ENCODE data around the gene FBXO34.
"Not testable (repeated sequence)": the region's sequence is repeated elsewhere in the genome, so short reads cannot be mapped to it uniquely, and the experiment has no call there.

Gene FBXO34

DNA sequence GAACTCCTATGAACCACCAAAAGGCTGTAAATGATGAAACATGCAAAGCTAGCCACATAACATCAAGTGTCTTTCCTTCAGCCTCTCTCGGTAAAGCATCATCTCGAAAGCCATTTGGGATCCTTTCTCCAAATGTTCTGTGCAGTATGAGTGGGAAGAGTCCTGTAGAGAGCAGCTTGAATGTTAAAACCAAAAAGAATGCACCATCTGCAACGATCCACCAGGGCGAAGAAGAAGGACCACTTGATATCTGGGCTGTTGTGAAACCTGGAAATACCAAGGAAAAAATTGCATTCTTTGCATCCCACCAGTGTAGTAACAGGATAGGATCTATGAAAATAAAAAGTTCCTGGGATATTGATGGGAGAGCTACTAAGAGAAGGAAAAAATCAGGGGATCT is 79.2 kb downstream of the FBXO34 start:
- DNase-seq = no peak

DNA sequence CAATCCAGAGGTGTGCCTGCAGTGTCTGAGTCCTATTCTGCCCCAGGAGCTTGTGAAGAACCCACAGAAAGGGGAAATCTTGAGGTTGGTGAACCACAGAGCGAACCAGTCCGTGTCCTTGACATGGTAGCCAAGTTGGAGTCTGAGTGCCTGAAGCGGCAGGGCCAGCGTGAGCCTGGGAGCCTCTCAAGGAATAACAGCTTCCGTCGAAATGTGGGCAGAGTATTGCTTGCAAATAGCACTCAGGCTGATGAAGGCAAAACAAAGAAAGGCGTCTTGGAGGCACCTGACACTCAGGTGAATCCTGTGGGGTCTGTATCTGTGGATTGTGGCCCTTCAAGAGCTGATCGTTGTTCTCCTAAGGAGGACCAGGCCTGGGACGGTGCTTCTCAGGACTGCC is 79.9 kb downstream of the FBXO34 start:
- DNase-seq = no peak

DNA sequence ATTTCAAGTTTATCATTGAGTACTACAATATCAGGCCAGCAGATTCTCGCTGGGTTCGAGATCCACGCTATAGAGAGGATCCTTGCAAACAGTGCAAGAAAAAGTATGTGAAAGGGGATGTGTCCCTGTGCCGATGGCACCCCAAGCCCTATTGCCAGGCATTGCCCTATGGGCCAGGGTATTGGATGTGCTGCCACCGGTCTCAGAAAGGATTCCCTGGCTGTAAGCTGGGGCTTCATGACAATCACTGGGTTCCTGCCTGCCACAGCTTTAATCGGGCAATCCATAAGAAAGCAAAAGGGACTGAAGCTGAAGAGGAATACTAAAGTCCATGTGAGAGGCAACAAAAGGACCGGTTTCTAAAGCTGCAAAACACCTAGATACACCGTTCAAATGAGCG is 81.0 kb downstream of the FBXO34 start:
- DNase-seq = no peak

DNA sequence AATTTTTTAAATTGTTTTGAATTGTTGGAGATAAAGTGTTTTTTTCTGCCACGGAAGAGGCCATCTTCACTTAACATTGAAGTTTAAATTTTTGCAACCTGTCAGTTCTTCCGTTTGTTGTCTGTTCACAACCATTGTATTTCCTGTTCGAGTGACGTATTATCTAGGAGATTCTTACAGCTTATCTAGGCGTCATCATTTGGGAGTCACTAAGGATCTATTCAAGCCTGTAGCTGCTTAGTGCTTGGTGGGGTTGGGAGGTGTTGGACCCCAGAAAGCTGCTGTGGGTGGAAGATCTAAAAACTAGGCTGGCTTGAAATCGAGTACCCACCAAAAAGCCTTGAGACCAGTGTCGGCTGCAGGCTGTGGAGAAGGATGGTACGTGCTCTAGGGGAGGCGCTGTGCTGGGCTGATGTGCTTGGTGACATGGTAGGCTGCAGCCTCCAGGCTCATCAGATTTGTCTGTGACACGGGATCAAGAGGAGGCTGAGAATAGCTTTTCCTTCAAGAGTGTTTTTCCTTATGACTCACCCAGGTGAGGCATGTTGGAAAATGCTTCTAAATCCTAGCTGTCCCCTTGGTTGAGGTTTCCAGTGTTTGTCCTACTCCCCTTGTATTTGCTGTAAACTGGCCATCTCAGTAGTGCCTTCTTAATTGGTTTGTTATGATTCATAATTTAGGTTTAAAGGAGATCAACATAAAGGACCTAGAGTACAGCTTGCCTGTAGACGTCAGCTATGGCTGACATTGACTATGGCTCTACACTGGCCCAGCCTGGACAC is 82.7 kb downstream of the FBXO34 start:
- peak in 4 of 6 experiments; percentile 8 to 70 (median 26) for DNase-seq

DNA sequence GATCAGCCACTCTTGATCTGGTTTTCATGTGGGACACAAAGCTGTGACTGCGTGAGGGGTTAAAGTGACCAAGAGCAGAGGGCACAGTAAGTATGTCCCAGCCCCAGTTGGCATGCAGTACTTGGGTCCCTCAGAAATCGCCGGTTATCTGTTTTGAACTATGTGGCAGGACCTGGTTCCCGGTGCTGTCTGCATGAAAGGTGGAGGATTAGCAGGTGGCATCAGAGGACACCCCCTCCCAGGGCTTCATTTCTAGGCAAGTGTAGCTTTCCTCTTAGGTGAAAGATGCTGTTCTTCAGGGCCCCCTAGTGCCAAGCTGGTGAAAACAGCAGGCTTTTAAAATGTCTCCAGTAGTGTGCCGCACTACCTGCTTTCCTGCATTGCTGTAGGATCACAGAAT is 83.3 kb downstream of the FBXO34 start:
- DNase-seq = peak; percentile 38 to 79 (median 60)

DNA sequence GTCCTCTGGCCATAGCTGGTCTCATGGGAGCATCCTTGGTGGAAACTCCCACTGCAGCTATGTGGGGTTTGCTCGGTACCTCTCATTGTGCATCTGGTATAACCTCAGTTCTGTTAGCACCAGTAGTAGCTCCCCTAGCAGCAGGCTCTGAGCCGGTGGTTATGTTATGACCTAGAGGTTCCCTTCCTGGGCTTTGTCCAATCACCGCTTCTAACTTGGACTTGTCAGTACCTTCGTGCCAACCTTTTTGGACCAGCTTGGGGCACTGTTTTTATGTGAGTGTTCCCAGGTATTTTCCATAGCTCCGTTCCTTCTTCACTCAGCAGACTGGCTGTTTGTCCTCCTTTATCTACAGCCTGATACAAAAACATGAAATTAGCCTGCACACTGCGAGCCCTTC is 84.7 kb downstream of the FBXO34 start:
- DNase-seq = no peak

DNA sequence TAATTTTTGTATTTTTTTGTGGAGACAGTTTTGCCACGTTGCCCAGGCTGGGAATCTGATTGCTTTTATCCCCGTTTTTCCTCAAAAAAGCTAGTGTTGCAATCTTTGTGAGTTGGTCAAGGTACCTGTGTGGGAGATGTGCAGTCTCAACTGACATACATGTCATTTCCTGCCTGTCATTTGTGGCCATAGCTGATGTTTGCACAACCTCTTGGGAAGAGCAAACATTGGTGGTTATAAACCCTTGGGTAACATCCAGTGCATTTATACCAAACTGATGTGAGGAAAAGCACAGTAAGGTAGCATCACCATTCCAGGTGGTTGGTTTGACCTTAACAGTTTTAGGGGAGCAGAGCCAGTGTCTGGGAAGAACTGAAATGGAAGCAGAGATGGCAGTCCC is 85.7 kb downstream of the FBXO34 start:
- no peak for DNase-seq

DNA sequence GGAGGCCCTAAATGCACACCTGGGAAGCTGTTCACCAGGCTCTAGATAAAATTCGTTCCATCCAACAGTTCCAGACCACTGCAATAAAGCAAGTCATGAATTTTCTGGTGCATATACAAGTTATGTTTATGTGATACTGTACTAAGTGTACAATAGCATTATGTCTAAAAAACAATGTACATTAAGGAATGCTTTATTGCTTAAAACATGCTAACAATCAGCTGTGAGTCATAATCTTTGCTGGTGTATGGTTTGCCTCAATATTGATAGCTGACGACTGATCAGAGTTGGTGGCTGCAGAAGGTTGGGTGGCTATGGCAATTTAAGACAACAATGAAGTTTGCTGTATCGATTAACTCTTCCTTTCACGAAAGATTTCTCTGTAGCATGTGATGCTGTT is 88.1 kb downstream of the FBXO34 start:
- DNase-seq = no peak

DNA sequence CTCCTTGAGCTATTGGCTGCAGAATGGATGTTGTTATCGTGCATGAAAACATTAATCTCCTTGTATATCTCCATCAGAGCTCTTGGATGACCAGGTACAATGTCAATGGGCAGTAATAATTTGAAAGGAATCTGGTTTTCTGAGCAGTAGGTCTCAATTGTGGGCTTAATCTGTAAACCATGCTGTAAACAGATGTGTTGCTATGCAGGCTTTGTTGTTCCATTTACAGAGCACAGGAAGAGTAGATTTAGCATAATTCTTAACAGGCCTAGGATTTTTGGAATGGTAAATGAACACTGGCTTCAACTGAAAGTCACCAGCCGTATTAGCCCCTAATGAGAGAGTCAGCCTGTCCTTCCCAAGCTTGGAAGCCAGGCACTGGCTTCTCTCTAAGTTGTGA is 90.0 kb downstream of the FBXO34 start:
- no peak for DNase-seq

DNA sequence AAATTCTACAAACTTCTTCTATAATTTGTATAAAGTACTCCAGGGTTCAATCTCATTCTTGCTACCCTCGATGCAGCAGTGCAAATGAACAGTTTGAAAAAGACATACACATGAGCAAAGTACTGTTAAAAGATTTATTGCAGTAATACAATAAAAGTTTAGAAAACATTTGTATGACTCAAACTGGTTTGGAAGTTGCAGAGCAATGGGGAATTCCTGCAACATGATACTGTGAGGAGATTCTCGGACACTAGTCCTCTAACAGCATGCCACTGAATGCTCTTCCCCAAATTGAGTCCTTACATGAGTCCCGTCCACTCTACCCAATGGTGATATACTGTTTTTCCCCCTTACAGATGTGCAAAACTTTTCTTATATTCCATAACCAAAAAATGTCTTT is 95.0 kb downstream of the FBXO34 start:
- no peak for DNase-seq

DNA sequence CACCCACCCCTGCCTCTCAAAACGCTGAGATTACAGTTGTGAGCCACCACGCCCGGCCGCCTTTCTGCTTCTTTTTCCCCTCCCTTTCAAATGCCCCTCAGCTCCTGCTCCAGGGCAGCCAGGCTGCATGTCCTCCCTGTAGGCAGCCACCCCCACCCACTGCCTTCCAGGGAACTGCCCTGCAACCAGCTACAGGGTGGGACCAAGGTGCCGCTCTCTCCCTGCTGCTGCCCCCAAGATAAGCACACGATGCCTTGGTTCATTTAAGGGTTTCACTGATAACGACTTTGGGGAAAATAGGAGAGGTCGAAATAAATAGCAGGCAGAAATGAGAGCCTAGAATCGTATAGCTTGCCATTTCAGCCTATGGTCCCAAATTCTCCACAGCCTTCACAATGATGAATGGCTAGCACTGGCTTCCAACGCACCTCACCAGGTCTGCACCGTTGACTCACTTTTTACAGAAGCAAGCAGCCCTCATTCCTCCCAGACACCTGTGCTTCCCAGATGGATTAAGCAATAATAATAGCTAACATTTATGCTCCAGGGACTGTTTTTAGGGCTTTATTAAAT is 99.7 kb downstream of the FBXO34 start:
- DNase-seq = no peak

DNA sequence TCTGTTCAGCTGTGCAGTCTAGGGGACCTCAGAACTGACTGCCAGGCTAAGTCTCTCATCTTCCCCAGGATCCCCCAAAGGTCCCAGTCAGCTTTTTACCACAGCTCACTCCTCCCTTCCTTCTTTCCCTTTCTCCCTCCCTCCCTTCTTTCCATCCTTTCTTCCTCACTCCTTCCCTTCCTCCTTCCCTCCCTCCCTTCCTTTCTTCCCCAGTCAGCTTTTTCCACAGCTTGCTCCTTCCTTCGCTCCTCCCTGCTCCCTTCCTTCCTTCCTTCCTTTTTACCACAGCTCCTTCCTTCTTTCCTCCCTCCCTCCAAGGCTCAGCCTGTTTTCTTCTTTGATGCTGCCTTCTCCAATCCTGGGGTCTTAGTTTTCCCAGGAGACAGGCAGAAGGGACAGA is 101.2 kb downstream of the FBXO34 start:
- DNase-seq = no peak

DNA sequence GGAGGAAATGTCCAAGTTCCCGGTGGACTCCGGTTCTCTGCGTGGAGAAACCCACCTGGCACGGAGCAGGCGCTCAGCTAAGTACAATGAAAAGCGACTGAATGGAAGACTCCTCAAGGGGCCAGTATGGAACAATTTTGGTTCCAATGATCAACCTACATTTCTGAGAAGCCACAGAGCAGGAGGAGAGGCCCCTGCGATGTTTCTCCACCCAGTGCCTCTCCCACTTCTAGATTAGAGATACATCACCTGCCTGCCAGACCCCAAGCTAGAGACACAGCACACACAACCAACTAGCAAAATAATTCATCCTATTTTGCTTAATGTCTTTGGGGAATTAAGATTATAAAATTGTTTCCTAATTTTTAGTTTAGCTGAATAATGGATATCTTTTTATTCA is 101.6 kb downstream of the FBXO34 start:
- no peak for DNase-seq

DNA sequence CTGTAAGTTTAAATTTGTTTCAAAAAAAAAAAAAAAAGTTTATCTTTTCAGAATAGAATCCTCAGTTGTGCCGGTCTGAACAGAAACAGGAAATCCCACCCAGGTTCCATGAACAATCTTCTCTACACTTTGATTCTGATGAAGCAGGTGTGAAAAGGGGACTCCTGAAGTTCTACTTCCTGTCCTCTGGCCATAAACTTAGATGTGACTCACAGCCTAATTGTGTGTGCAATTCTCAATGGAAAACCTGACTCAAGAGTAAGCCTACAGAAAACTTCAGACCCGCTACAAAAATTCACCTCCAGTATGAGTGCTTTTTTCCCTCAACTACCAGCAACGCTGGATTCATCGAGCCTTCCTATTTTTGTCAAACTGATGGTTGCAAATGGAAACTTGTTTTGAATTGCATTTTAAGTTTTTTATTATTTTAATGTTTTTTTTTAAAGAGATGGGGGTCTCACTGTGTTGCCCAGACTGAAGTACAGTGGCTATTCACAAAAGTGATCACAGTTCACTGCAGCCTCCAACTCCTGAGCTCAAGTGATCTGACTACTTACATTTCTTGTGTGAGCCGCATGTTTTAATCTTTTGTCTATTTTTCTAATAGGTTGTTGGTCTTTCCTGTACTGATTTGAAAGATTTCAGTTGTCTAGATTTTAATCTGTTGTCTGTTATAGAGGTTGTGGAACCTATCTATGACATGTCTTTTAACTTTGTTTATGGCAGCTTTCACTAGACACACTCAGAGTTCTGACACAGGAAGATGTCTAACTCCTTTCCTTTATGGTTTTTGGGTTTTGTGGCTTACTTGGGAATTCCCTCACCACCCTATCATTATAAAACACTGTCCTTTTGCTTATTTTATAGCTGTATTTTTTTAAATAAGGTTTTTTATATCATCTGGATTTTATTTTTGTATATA is 102.8 kb downstream of the FBXO34 start:
- peak in 3 of 6 experiments; percentile 45 to 62 (median 48) for DNase-seq

DNA sequence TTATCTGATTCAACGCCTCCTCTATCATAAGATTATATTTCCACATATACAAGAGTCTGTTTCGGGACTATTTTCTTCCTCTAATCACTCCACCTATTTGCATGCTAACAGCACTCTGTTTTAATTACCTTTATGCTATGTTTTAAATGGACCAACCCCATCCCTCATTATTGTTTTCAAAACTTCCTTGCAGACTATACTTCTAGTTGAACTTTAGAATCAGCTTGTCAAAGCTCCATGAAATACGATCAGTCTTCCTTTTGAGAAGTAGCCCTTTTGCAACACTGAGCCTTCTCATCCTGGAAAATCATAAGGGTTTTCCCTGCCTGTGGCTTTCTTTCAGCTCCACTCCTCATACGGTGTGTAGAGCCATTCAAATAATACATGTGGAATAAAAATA is 103.5 kb downstream of the FBXO34 start:
- no peak for DNase-seq

DNA sequence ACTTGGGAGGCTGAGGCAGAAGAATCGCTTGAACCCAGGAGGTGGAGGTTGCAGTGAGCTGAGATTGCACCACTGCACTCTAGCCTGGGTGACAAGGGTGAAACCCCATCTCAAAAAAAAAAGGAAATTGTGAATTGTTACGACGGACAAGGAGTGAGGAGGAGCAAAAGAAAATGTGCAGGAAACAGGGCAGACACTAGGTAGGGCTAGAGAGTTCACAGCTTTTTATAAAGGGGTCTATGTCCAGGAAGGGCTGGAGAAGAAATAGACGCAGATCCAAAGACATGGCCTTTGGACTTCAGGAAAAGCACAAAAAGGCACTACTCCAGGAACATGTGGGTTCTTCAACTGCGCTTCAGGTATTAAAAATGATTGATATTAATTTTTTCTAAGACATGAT is 106.0 kb downstream of the FBXO34 start:
- no peak for DNase-seq

DNA sequence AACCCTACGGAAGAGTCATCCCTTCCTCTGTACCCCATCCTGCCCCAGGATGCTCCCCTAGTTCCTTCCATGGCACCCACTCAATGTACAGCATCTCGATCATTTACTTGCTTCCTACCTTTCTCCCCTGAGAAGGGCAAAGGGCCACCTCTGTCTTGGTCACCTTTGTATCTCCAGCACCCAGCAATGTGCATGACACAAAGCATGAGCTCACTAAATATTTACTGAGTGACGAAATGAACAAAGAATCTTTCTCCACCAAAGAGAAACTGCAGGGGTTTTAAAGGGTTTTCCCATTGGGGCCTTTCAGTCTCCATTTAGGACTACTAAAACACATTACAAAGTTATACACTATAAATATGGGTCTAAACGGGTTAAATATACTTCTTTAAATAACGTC is 109.8 kb downstream of the FBXO34 start:
- no peak for DNase-seq

DNA sequence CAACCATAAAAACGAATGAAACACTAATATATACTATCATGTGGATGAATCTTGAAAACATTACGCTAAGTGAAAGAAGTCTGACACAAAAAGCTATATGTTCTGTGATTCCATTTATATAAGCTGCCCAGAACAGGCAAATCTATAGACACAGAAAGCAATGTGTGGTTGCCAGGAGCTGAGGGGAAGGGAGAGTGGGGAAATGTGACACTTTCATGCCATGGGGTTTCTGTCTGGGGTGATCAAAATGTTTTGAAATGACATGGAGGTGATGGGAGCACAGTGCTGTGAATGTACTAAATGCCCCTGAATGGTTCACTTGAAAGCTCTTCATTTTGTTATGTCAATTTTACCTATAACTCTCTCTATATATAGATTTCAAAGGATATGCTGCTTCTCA is 110.3 kb downstream of the FBXO34 start:
- no peak for DNase-seq

DNA sequence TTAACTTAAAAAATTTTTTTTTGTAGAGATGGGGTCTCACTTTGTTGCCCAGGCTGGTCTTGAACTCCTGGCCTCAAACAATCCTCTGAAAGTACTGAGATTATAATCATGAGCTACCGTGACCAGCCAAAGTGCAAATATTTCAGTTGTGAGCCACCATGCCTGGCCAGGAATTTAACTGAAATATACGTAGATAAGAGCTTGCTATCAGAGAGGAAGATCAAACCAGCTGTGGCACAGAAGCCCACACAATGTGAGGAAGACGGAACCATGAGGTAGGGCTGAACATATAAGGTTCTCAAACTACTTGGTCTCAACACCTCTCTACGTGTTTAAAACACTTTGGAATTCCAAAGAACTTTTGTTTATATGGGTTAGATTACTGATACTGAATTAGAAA is 111.3 kb downstream of the FBXO34 start:
- no peak for DNase-seq

DNA sequence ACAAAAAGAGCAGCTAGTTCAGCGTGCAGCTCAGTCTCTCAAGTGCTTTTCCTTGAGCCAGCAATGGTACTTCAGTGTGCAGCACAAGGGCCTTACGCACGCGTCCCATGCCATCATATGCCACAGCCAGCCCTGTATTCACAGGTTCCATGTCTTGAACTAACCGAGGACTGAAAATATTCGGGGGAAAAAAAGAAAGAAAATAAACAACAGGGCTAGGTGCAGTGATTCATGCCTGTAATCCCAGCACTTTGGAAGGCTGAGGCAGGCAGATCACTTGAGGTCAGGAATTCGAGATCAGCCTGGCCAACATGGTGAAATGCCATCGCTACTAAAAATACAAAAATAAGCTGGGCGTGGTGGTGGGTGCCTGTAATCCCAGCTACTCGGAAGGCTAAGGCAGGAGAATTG is 111.8 kb downstream of the FBXO34 start:
- DNase-seq = not testable (repeated sequence)

DNA sequence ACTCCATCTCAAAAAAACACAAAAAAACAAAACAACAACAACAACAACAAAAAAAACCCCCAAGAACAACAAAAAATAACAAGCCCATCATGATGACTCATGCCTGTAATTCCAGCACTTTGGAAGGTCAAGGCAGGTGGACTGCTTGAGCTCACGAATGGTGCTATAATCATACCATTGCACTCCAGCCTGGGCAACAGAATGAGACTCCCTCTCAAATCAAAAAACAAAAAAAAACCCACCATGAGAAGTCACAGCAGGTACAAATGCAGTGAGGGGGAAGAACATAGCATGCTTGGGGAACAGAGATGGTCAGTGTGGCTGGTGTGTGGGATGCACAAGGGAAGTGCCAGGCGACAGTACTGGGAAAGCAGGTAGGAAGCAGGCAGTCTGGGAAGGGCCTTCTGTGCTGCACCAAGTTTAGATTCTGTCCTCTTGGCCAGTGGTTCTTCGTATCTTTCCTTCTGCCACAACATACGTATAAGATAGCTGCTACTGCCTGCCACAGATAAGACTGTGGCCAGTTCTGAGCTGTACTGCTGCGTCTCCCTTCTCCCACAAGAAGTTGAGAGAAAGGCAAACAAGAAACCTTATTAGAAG is 112.4 kb downstream of the FBXO34 start:
- no peak for DNase-seq

DNA sequence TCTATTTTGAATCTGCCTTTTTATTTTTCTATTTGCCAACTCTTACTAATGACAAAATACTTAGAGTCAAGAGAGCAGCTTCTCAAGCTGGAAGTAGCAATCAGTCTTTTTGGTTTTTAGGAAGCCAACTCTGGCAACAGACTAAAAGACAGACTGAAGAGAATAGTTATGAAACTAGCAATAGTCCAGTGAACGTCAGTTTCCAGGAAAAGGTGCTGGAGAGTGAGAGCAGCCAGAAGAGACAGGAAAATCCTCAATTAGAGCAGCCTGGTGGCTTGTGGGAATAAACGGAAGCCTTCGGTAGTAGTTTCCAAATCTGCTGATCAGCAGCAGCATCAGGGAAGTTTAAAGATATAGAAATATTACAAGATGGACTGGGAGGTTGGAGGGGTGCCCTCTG is 113.3 kb downstream of the FBXO34 start:
- DNase-seq = no peak

DNA sequence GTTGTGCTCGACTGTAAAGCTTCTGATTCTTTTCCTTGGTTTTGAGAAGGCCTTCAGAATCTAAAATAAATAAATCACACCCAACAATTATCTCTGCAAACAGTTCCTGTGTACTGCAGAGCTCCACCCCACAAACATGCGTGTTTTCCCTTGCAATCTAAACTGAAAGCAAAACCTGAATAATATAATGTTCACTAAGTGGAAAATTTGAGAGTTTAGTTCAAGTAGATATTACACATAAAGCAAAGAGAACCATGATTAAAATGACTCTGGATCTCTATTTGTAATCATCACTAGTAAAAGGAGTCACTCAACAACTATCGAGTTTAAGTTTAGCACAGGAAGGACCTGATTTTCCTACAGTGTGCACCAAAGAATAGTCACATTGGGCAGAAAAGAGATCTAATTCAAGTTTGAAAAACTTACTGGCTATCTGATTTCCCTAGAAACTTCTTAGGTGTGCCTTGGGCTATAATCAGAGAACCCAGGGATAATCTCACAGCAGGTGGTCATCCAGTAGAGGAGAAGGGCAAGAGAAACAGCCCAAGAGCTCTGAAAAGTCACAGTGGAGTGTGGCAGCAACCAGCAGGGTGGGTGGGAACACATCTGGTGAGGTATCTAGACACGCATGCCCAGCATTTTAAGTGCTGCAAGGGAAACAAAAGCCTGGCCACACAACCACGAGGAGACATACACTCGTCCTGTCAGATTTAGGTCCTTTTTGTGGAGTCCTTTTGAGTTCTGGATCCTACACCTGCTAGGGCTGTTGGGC is 115.0 kb downstream of the FBXO34 start:
- DNase-seq = no peak
